AG08396 (cell line): ENCODE measurements around the gene NSF.
"Not testable (repeated sequence)": the region's sequence is repeated elsewhere in the genome, so short reads cannot be mapped to it uniquely, and the experiment has no call there.

ENCODE experiments used
- DNase-seq: peaks from one replicate; pipeline ENCODE4 v3.0.0; 2012; ENCODE audit warnings: low spot score, mixed read lengths

Gene NSF

GRCh38 chr17:46774108-46774737 is 183.8 kb downstream of the NSF start:
- DNase-seq = no peak

- no peak for DNase-seq
Observed at GRCh38 chr17:46776298-46777005, 186.0 kb downstream of the NSF start.

- DNase-seq = no peak
Observed at GRCh38 chr17:46777943-46778915, 187.8 kb downstream of the NSF start.

- DNase-seq = no peak
Observed at GRCh38 chr17:46780003-46780373, 189.5 kb downstream of the NSF start.

- DNase-seq = peak; percentile 41
Observed at GRCh38 chr17:46782250-46782953, 191.9 kb downstream of the NSF start.

- DNase-seq = no peak
Observed at GRCh38 chr17:46783031-46783593, 192.6 kb downstream of the NSF start.

GRCh38 chr17:46785696-46786095 is 195.2 kb downstream of the NSF start:
- DNase-seq = no peak

- DNase-seq = no peak
Observed at GRCh38 chr17:46787478-46787877, 197.0 kb downstream of the NSF start.

- DNase-seq = no peak
Observed at GRCh38 chr17:46788300-46788699, 197.8 kb downstream of the NSF start.

- no peak for DNase-seq
Observed at GRCh38 chr17:46788796-46789195, 198.3 kb downstream of the NSF start.

- no peak for DNase-seq
Observed at GRCh38 chr17:46789610-46790009, 199.1 kb downstream of the NSF start.

GRCh38 chr17:46790216-46790615 is 199.7 kb downstream of the NSF start:
- DNase-seq = no peak

- no peak for DNase-seq
Observed at GRCh38 chr17:46791531-46791930, 201.1 kb downstream of the NSF start.

- DNase-seq = no peak
Observed at GRCh38 chr17:46792071-46792470, 201.6 kb downstream of the NSF start.

GRCh38 chr17:46793023-46793422 is 202.6 kb downstream of the NSF start:
- DNase-seq = not testable (repeated sequence)

GRCh38 chr17:46793541-46793940 is 203.1 kb downstream of the NSF start:
- no peak for DNase-seq

- no peak for DNase-seq
Observed at GRCh38 chr17:46794318-46794717, 203.8 kb downstream of the NSF start.

GRCh38 chr17:46795379-46795952 is 205.0 kb downstream of the NSF start:
- no peak for DNase-seq

GRCh38 chr17:46796084-46796483 is 205.6 kb downstream of the NSF start:
- DNase-seq = no peak

GRCh38 chr17:46796524-46796923 is 206.1 kb downstream of the NSF start:
- DNase-seq = no peak

GRCh38 chr17:46796956-46797530 is 206.6 kb downstream of the NSF start:
- no peak for DNase-seq
